Measurements from ENCODE around the gene NPAS2.

The NPAS2 gene

DNA sequence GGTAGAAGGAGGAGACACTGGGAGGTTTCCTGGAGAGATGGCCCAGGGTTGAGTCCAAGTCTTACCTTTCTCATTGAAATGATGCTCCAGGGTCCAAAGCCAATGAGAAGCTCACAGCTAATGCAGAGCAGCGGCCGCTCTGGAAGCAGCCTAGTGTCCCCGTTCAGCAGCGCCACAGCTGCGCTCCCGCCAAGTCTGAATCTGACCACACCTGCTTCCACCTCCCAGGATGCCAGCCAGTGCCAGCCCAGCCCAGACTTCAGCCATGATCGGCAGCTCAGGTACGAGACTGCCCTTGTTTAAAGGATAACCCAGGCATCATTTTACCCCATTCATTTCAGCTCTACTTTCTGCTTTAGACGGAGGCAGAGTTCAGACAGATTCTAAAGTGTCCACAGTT, 170.2 kb downstream of the NPAS2 start:
- TF ChIP-seq, protein P1, sequence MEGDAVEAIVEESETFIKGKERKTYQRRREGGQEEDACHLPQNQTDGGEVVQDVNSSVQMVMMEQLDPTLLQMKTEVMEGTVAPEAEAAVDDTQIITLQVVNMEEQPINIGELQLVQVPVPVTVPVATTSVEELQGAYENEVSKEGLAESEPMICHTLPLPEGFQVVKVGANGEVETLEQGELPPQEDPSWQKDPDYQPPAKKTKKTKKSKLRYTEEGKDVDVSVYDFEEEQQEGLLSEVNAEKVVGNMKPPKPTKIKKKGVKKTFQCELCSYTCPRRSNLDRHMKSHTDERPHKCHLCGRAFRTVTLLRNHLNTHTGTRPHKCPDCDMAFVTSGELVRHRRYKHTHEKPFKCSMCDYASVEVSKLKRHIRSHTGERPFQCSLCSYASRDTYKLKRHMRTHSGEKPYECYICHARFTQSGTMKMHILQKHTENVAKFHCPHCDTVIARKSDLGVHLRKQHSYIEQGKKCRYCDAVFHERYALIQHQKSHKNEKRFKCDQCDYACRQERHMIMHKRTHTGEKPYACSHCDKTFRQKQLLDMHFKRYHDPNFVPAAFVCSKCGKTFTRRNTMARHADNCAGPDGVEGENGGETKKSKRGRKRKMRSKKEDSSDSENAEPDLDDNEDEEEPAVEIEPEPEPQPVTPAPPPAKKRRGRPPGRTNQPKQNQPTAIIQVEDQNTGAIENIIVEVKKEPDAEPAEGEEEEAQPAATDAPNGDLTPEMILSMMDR (conservative IDR thresholded peaks at IDR 0.05; ENCODE audit: control insufficient read depth, insufficient read depth, low read depth, low read length), result no peak
- H3K4me3 ChIP-seq (ENCODE audit: control insufficient read depth, low read depth, low read length), result no peak overlapping the region
- DNase-seq (ENCODE audit: low read depth), result no peak

DNA sequence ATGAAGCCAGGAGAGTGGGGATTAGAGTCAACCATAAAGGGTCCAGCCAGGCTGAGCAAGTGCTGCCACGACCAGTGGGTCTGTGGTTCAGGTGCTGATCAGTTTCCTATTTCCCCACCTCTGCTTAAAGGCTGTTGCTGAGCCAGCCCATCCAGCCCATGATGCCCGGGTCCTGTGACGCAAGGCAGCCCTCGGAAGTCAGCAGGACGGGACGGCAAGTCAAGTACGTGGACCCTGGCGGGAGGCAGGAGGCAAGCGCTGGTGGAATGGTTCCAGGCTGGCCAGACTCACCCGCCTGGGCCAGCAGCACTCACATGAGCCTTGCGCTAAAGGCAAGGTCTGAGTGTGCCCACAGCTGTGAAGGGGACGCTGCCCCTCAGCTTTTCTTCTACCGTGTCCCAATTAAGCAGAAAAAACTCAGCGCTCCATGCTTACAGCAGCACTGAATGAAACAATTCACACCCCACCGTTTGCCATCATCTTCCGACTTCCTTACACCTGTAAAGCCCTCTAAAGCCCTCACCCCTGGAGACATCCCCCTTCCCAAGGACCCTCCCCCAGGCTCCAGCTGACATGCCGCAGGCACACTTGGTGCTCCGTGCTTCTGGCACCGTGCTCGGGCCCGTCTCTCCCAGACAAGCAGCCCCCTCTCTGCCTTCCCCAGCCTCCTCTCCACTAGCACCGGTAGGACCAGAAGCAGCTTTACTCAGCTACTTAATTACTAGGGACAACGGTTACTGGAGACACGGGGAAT, 170.9 kb downstream of the NPAS2 start:
- TF ChIP-seq, protein P1 (conservative IDR thresholded peaks at IDR 0.05; ENCODE audit: control insufficient read depth, insufficient read depth, low read depth, low read length), result no peak
- DNase-seq (ENCODE audit: low read depth), result no peak
- H3K4me3 ChIP-seq (ENCODE audit: control insufficient read depth, low read depth, low read length), result no peak overlapping the region

DNA sequence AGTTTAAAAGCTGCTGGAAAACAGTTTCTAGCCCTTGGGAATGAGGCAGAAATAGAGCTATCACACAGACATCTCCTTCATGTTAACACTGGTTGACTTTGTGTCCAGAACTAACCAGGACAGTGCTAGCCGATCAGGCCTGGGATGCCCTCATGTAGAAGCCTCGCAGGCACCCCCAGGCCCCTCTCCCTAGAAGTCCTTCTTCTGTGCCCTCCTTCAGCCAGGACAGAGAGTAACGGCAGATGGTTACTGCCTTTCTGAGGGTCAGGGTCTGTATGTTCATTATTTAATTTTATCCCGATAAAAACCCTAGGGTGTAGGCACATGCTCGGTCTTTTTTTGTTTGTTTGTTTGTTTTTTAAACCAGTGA, 171.4 kb downstream of the NPAS2 start:
- TF ChIP-seq, protein P1 (conservative IDR thresholded peaks at IDR 0.05; ENCODE audit: control insufficient read depth, insufficient read depth, low read depth, low read length), result no peak
- no peak overlapping the region for H3K4me3 ChIP-seq (ENCODE audit: control insufficient read depth, low read depth, low read length)
- no peak for DNase-seq (ENCODE audit: low read depth)

DNA sequence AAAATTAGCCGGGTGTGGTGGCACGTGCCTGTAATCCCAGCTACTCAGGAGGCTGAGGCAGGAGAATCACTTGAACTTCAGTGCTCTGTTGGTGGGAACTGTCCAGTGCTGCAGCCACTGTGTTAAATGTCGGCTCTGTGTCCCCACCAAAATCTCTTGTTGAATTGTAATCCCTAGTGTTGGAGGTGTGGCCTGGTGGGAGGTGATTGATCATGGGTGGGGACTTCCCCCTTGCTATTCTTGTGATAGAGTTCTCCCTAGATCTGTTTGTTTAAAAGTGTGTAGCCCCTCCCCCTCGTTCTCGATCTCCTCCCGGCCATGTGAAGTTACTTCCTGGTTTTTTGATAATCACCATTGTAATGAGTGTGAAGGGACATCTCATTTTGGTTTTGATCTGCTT, 172.3 kb downstream of the NPAS2 start:
- no peak overlapping the region for H3K4me3 ChIP-seq (ENCODE audit: control insufficient read depth, low read depth, low read length)
- no peak for DNase-seq (ENCODE audit: low read depth)
- TF ChIP-seq, protein P1 (conservative IDR thresholded peaks at IDR 0.05; ENCODE audit: control insufficient read depth, insufficient read depth, low read depth, low read length), result no peak

DNA sequence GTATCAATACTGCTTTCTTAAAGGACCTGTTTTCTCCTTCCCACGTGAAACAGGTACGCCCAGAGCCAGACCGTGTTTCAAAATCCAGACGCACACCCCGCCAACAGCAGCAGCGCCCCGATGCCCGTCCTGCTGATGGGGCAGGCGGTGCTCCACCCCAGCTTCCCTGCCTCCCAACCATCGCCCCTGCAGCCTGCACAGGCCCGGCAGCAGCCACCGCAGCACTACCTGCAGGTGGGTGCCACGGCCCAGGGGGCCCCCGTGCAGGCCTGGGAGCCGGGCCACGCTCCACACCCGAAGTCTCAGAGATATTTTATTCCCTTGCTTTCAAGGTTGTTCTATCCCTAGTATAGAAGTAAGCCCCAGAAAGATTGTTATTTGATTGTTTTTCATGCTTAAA, 173.4 kb downstream of the NPAS2 start:
- H3K4me3 ChIP-seq (ENCODE audit: control insufficient read depth, low read depth, low read length), result no peak overlapping the region
- TF ChIP-seq, protein P1 (conservative IDR thresholded peaks at IDR 0.05; ENCODE audit: control insufficient read depth, insufficient read depth, low read depth, low read length), result no peak
- DNase-seq (ENCODE audit: low read depth), result no peak

DNA sequence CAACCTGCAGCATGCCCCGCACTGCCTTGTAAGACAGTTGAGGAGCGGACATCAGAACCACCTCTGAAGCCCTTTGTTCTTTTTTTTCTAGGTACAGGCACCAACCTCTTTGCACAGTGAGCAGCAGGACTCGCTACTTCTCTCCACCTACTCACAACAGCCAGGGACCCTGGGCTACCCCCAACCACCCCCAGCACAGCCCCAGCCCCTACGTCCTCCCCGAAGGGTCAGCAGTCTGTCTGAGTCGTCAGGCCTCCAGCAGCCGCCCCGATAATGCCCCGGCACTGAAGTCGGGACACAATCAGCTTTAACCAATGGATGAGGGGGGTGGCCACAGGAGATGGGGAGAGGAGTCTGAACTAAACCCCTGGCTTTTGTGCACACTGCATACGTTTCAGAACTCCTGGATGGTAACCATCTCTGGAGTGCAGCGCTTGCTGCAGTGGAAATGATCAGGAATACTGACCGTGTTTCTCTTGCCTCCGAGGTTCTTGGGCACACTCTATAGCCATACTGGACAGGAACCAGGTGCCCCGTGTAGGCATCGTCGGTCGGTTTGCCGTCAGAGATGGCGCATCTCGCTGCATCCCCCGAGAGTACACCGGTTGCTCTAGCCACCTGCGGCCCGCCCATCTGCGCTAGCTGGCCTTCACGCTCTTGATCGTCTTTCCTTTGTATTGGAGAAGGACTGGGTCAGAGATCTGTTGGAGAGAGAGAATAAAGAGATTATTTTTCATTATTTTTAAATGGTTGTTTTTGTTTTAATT, 175.6 kb downstream of the NPAS2 start:
- no peak for DNase-seq (ENCODE audit: low read depth)
- no peak overlapping the region for H3K4me3 ChIP-seq (ENCODE audit: control insufficient read depth, low read depth, low read length)
- TF ChIP-seq, protein P1 (conservative IDR thresholded peaks at IDR 0.05; ENCODE audit: control insufficient read depth, insufficient read depth, low read depth, low read length), result no peak
